ENCODE results near the gene TSPO2. TPM values are rescaled to one million over a fixed set of nuclear protein-coding genes. Genes with fewer than 3 reads are reported as not detected.

TSPO2 gene
- total and polyA plus RNA-seq, 9 of the 15 experiments (the other 6 are each of a cell fraction or from before 2014, with no cell fraction given): not detected

- TF ChIP-seq STAT5B (CRISPR knock-in tag; IDR thresholded peaks at IDR 0.05) (no peak), RFX5 (IDR thresholded peaks at IDR 0.05; ENCODE audit: low read depth, low read length) (no peak), NR3C1 (CRISPR knock-in tag; IDR thresholded peaks at IDR 0.05) (0 out of 2 replicates have a peak, but pooled peaks have one; percentile 31), POLR2G (IDR thresholded peaks at IDR 0.05; ENCODE audit: low read depth, low read length) (peak; percentile 72), SIRT6 (IDR thresholded peaks at IDR 0.05; ENCODE audit: low read depth, low read length) (no peak), ETV1 (tag; conservative IDR thresholded peaks at IDR 0.05; ENCODE audit: low read depth) (peak; percentile 68), STAT6 (CRISPR knock-in tag; IDR thresholded peaks at IDR 0.05) (no peak), MCM3 (IDR thresholded peaks at IDR 0.05) (no peak), BRD4 (IDR thresholded peaks at IDR 0.05) (no peak), ATF7 (IDR thresholded peaks at IDR 0.05) (peak; percentile 58), ZNF212 (CRISPR knock-in tag; IDR thresholded peaks at IDR 0.05) (no peak), BRCA1 (IDR thresholded peaks at IDR 0.05) (no peak), BRCA1 (CRISPR knock-in tag; IDR thresholded peaks at IDR 0.05) (no peak), HDAC1 (IDR thresholded peaks at IDR 0.05) (no peak; a peak in 1 of 4 replicates), PBX2 (CRISPR knock-in tag; IDR thresholded peaks at IDR 0.05; ENCODE audit: low read depth) (no peak), PBX2 (tag; conservative IDR thresholded peaks at IDR 0.05; ENCODE audit: low read depth) (no peak), MTA3 (IDR thresholded peaks at IDR 0.05; ENCODE audit: borderline replicate concordance) (peak; percentile 72; the same call in 1 of the 2 replicates), DDX20 (tag; IDR thresholded peaks at IDR 0.05; ENCODE audit: low read depth) (no peak), PHF8 (IDR thresholded peaks at IDR 0.05; ENCODE audit: borderline replicate concordance, low read length) (peak; percentile 41; the same call in 1 of the 2 replicates), IRF2 (CRISPR knock-in tag; IDR thresholded peaks at IDR 0.05) (no peak), FOXO4 (CRISPR knock-in tag; IDR thresholded peaks at IDR 0.05) (no peak), SMARCC2 (IDR thresholded peaks at IDR 0.05; ENCODE audit: low read depth) (no peak)
Observed at GRCh38 chr6:41027799-41028560, 14.3 kb upstream of the TSPO2 start (continued).

Measured in K562 (cell line).